ENCODE measurements around the gene ALG14.
A peak's percentile ranks its signal among the peaks of the same experiment; 100 is the strongest.

ALG14 gene

GRCh38 chr1:94927405-94928175 is 145.2 kb downstream of the ALG14 start:
- FAIRE-seq (no peak), DNase-seq (ENCODE audit: insufficient read length, low spot score) (no peak)
- no peak for TF ChIP-seq CTCF (IDR thresholded peaks at IDR 0.05; ENCODE audit: insufficient read depth, missing control alignments)

- TF ChIP-seq CTCF (IDR thresholded peaks at IDR 0.05; ENCODE audit: insufficient read depth, missing control alignments) = no peak
- FAIRE-seq (no peak), DNase-seq (ENCODE audit: insufficient read length, low spot score) (peak; percentile 75)
These were observed 145.8 kb downstream of the ALG14 start, which contains the start of gene CNN3 for GRCh38 chr1:94926915-94927404. TSS of gene CNN3 (minus strand) at chr1:94927110. CDS start at chr1:94926894, 216 bp downstream.

- DNase-seq (ENCODE audit: insufficient read length, low spot score) = no peak
- TF ChIP-seq CTCF (IDR thresholded peaks at IDR 0.05; ENCODE audit: insufficient read depth, missing control alignments) = peak; percentile 39
- no peak for FAIRE-seq
These were observed 146.4 kb downstream of the ALG14 start for GRCh38 chr1:94926126-94926914.

GRCh38 chr1:94925561-94926125 is 147.1 kb downstream of the ALG14 start:
- no peak for DNase-seq (ENCODE audit: insufficient read length, low spot score)
- FAIRE-seq = no peak
- no peak for TF ChIP-seq CTCF (IDR thresholded peaks at IDR 0.05; ENCODE audit: insufficient read depth, missing control alignments)

- no peak for TF ChIP-seq CTCF (IDR thresholded peaks at IDR 0.05; ENCODE audit: insufficient read depth, missing control alignments)
- DNase-seq (ENCODE audit: insufficient read length, low spot score) = no peak
- no peak for FAIRE-seq
These were observed 147.7 kb downstream of the ALG14 start for GRCh38 chr1:94925004-94925403.

Measured in D721Med (cell line).